ENCODE data around the gene TTLL1. TPM values are rescaled to one million over a fixed set of nuclear protein-coding genes. Genes with fewer than 3 reads are reported as not detected.

Gene TTLL1
- total RNA-seq, 1 experiment from 2014 or later: 5.5 TPM

DNA sequence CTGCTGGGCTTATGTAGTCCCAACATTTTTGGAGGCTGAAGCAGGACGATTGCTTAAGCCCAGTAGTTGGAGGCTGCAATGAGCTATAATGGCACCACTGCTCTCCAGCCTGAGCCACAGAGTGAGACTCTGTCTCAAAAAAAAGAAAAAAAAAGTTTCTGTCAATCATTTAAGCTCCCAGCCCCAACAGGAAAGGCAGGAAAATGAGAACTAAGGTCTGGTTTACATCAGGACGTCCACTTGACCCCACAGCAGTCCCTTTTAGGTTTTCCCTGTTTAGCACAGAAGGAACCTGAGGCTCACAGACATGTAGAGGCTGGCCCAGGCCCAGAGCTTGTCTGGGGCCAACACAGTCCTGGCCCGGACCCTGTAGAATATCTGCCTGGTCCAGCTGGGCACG lies 9.2 kb upstream of the TTLL1 start (continued):
- TF ChIP-seq HMGA2 (CRISPR knock-in tag; IDR thresholded peaks at IDR 0.05): no peak
- no peak for TF ChIP-seq CBFB (CRISPR knock-in tag; IDR thresholded peaks at IDR 0.05; ENCODE audit: low read depth)
- TF ChIP-seq, protein P1, sequence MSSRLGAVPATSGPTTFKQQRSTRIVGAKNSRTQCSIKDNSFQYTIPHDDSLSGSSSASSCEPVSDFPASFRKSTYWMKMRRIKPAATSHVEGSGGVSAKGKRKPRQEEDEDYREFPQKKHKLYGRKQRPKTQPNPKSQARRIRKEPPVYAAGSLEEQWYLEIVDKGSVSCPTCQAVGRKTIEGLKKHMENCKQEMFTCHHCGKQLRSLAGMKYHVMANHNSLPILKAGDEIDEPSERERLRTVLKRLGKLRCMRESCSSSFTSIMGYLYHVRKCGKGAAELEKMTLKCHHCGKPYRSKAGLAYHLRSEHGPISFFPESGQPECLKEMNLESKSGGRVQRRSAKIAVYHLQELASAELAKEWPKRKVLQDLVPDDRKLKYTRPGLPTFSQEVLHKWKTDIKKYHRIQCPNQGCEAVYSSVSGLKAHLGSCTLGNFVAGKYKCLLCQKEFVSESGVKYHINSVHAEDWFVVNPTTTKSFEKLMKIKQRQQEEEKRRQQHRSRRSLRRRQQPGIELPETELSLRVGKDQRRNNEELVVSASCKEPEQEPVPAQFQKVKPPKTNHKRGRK (CRISPR knock-in tag; IDR thresholded peaks at IDR 0.05; ENCODE audit: borderline replicate concordance): no peak
- TF ChIP-seq, protein P2, sequence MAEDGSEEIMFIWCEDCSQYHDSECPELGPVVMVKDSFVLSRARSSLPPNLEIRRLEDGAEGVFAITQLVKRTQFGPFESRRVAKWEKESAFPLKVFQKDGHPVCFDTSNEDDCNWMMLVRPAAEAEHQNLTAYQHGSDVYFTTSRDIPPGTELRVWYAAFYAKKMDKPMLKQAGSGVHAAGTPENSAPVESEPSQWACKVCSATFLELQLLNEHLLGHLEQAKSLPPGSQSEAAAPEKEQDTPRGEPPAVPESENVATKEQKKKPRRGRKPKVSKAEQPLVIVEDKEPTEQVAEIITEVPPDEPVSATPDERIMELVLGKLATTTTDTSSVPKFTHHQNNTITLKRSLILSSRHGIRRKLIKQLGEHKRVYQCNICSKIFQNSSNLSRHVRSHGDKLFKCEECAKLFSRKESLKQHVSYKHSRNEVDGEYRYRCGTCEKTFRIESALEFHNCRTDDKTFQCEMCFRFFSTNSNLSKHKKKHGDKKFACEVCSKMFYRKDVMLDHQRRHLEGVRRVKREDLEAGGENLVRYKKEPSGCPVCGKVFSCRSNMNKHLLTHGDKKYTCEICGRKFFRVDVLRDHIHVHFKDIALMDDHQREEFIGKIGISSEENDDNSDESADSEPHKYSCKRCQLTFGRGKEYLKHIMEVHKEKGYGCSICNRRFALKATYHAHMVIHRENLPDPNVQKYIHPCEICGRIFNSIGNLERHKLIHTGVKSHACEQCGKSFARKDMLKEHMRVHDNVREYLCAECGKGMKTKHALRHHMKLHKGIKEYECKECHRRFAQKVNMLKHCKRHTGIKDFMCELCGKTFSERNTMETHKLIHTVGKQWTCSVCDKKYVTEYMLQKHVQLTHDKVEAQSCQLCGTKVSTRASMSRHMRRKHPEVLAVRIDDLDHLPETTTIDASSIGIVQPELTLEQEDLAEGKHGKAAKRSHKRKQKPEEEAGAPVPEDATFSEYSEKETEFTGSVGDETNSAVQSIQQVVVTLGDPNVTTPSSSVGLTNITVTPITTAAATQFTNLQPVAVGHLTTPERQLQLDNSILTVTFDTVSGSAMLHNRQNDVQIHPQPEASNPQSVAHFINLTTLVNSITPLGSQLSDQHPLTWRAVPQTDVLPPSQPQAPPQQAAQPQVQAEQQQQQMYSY (CRISPR knock-in tag; IDR thresholded peaks at IDR 0.05): no peak
- TF ChIP-seq, protein P3, sequence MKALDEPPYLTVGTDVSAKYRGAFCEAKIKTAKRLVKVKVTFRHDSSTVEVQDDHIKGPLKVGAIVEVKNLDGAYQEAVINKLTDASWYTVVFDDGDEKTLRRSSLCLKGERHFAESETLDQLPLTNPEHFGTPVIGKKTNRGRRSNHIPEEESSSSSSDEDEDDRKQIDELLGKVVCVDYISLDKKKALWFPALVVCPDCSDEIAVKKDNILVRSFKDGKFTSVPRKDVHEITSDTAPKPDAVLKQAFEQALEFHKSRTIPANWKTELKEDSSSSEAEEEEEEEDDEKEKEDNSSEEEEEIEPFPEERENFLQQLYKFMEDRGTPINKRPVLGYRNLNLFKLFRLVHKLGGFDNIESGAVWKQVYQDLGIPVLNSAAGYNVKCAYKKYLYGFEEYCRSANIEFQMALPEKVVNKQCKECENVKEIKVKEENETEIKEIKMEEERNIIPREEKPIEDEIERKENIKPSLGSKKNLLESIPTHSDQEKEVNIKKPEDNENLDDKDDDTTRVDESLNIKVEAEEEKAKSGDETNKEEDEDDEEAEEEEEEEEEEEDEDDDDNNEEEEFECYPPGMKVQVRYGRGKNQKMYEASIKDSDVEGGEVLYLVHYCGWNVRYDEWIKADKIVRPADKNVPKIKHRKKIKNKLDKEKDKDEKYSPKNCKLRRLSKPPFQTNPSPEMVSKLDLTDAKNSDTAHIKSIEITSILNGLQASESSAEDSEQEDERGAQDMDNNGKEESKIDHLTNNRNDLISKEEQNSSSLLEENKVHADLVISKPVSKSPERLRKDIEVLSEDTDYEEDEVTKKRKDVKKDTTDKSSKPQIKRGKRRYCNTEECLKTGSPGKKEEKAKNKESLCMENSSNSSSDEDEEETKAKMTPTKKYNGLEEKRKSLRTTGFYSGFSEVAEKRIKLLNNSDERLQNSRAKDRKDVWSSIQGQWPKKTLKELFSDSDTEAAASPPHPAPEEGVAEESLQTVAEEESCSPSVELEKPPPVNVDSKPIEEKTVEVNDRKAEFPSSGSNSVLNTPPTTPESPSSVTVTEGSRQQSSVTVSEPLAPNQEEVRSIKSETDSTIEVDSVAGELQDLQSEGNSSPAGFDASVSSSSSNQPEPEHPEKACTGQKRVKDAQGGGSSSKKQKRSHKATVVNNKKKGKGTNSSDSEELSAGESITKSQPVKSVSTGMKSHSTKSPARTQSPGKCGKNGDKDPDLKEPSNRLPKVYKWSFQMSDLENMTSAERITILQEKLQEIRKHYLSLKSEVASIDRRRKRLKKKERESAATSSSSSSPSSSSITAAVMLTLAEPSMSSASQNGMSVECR (CRISPR knock-in tag; IDR thresholded peaks at IDR 0.05; ENCODE audit: borderline replicate concordance): no peak

DNA sequence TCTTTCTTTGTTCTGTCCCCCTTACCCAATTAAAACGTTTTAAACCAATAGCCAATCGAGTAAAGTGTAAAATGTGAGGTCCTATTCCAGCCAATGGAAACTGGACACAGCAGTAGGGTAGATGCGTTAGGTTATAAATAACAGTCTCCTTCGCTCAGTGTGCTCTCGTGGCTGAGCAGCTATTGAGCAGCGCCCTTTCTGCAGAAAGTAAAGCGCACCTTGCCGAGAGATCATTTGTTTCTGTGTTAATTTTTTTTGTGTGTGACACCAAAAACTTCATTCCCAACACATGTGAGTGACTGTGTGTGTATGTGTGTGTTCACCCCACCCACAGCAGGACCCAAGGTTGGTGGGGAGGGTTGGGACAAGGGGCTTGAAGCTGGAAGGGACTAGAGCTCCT lies 7.2 kb upstream of the TTLL1 start:
- Mint-ChIP-seq H3K36me3 (peaks cover 11% of the 10 kb centered on the region), H3K4me3 (no peak overlapping the region), H3K27me3 (ENCODE audit: low read depth) (no peaks in the 10 kb centered on the region; the same call in none of the 2 replicates), H3K9me3 (peaks cover 16% of the 10 kb centered on the region), H3K4me1 (0 out of 2 replicates have a peak, but pooled peaks cover 5% of the 10 kb centered on the region), H3K27ac (no peak overlapping the region)
- no peak for ATAC-seq
- ChIA-PET CTCF (no interaction called here), POLR2A (no interaction called here)
- no peak for DNase-seq (ENCODE audit: low spot score)
- no peak for TF ChIP-seq RELA (CRISPR knock-in tag; IDR thresholded peaks at IDR 0.05; ENCODE audit: borderline replicate concordance)
- TF ChIP-seq ZNF232 (CRISPR knock-in tag; IDR thresholded peaks at IDR 0.05): no peak
- TF ChIP-seq, protein P4, sequence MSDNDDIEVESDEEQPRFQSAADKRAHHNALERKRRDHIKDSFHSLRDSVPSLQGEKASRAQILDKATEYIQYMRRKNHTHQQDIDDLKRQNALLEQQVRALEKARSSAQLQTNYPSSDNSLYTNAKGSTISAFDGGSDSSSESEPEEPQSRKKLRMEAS (CRISPR knock-in tag; IDR thresholded peaks at IDR 0.05): no peak
- TF ChIP-seq OVOL2 (CRISPR knock-in tag; IDR thresholded peaks at IDR 0.05; ENCODE audit: borderline replicate concordance): no peak
- TF ChIP-seq, protein P5, sequence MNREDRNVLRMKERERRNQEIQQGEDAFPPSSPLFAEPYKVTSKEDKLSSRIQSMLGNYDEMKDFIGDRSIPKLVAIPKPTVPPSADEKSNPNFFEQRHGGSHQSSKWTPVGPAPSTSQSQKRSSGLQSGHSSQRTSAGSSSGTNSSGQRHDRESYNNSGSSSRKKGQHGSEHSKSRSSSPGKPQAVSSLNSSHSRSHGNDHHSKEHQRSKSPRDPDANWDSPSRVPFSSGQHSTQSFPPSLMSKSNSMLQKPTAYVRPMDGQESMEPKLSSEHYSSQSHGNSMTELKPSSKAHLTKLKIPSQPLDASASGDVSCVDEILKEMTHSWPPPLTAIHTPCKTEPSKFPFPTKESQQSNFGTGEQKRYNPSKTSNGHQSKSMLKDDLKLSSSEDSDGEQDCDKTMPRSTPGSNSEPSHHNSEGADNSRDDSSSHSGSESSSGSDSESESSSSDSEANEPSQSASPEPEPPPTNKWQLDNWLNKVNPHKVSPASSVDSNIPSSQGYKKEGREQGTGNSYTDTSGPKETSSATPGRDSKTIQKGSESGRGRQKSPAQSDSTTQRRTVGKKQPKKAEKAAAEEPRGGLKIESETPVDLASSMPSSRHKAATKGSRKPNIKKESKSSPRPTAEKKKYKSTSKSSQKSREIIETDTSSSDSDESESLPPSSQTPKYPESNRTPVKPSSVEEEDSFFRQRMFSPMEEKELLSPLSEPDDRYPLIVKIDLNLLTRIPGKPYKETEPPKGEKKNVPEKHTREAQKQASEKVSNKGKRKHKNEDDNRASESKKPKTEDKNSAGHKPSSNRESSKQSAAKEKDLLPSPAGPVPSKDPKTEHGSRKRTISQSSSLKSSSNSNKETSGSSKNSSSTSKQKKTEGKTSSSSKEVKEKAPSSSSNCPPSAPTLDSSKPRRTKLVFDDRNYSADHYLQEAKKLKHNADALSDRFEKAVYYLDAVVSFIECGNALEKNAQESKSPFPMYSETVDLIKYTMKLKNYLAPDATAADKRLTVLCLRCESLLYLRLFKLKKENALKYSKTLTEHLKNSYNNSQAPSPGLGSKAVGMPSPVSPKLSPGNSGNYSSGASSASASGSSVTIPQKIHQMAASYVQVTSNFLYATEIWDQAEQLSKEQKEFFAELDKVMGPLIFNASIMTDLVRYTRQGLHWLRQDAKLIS (CRISPR knock-in tag; IDR thresholded peaks at IDR 0.05; ENCODE audit: borderline replicate concordance): no peak
- TF ChIP-seq, protein P6, sequence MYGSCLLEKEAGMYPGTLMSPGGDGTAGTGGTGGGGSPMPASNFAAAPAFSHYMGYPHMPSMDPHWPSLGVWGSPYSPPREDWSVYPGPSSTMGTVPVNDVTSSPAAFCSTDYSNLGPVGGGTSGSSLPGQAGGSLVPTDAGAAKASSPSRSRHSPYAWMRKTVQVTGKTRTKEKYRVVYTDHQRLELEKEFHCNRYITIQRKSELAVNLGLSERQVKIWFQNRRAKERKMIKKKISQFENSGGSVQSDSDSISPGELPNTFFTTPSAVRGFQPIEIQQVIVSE (CRISPR knock-in tag; IDR thresholded peaks at IDR 0.05; ENCODE audit: borderline replicate concordance): no peak
- TF ChIP-seq GTF2I (CRISPR knock-in tag; conservative IDR thresholded peaks at IDR 0.05): no peak
- TF ChIP-seq SP1 (CRISPR knock-in tag; conservative IDR thresholded peaks at IDR 0.05): no peak
- TF ChIP-seq FOXP1 (CRISPR knock-in tag; IDR thresholded peaks at IDR 0.05; ENCODE audit: borderline replicate concordance): no peak
- TF ChIP-seq, protein P7, sequence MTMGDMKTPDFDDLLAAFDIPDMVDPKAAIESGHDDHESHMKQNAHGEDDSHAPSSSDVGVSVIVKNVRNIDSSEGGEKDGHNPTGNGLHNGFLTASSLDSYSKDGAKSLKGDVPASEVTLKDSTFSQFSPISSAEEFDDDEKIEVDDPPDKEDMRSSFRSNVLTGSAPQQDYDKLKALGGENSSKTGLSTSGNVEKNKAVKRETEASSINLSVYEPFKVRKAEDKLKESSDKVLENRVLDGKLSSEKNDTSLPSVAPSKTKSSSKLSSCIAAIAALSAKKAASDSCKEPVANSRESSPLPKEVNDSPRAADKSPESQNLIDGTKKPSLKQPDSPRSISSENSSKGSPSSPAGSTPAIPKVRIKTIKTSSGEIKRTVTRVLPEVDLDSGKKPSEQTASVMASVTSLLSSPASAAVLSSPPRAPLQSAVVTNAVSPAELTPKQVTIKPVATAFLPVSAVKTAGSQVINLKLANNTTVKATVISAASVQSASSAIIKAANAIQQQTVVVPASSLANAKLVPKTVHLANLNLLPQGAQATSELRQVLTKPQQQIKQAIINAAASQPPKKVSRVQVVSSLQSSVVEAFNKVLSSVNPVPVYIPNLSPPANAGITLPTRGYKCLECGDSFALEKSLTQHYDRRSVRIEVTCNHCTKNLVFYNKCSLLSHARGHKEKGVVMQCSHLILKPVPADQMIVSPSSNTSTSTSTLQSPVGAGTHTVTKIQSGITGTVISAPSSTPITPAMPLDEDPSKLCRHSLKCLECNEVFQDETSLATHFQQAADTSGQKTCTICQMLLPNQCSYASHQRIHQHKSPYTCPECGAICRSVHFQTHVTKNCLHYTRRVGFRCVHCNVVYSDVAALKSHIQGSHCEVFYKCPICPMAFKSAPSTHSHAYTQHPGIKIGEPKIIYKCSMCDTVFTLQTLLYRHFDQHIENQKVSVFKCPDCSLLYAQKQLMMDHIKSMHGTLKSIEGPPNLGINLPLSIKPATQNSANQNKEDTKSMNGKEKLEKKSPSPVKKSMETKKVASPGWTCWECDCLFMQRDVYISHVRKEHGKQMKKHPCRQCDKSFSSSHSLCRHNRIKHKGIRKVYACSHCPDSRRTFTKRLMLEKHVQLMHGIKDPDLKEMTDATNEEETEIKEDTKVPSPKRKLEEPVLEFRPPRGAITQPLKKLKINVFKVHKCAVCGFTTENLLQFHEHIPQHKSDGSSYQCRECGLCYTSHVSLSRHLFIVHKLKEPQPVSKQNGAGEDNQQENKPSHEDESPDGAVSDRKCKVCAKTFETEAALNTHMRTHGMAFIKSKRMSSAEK (CRISPR knock-in tag; IDR thresholded peaks at IDR 0.05; ENCODE audit: borderline replicate concordance): no peak
- no peak for TF ChIP-seq NFATC4 (CRISPR knock-in tag; IDR thresholded peaks at IDR 0.05)
